SU-DHL-6 (cell line): ENCODE results near the gene KANSL3.

ENCODE experiments used
- EZH2phosphoT487 ChIP-seq: fragments of 200-600 bp; sonication (generic), shearing (Covaris generic); conservative IDR thresholded peaks from 2 replicates; pipeline ENCODE4 v1.6.1; 2018; ENCODE audit warnings: mild to moderate bottlenecking, antibody characterized with exemption, low read length, moderate library complexity, mixed read lengths
- TF ChIP-seq, protein P1 (sequence below): fragments of 200-600 bp; sonication (generic); IDR thresholded peaks from one replicate; pipeline ENCODE4 v1.5.1; 2017; ENCODE audit warnings: antibody characterized with exemption, mild to moderate bottlenecking, low read length, moderate library complexity; ENCODE audit not compliant: insufficient read depth, poor library complexity, severe bottlenecking

DNA sequence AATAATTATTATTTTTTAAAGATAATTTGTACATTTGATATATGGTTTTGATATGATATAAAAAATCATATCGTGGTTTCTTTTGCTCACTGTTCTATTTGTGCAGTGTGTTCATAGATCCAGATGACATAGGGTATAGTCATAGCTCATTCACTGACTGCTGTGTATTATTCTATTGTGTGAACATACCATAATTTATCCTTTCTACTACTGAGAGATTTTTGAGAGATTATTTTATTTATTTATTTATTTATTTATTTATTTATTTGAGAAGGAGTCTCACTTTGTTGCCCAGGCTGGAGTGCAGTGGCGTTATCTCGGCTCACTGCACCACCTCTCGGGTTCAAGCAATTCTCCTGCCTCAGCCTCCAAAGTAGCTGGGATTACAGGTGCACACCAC lies 43.4 kb upstream of the KANSL3 start:
- TF ChIP-seq, protein P1, sequence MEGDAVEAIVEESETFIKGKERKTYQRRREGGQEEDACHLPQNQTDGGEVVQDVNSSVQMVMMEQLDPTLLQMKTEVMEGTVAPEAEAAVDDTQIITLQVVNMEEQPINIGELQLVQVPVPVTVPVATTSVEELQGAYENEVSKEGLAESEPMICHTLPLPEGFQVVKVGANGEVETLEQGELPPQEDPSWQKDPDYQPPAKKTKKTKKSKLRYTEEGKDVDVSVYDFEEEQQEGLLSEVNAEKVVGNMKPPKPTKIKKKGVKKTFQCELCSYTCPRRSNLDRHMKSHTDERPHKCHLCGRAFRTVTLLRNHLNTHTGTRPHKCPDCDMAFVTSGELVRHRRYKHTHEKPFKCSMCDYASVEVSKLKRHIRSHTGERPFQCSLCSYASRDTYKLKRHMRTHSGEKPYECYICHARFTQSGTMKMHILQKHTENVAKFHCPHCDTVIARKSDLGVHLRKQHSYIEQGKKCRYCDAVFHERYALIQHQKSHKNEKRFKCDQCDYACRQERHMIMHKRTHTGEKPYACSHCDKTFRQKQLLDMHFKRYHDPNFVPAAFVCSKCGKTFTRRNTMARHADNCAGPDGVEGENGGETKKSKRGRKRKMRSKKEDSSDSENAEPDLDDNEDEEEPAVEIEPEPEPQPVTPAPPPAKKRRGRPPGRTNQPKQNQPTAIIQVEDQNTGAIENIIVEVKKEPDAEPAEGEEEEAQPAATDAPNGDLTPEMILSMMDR = no peak
- TF ChIP-seq EZH2phosphoT487 = no peak
